ENCODE results near the gene CFAP54.
"Not testable (repeated sequence)": the region's sequence is repeated elsewhere in the genome, so short reads cannot be mapped to it uniquely, and the experiment has no call there.

The CFAP54 gene

GRCh38 chr12:96482086-96482485 is 7.3 kb upstream of the CFAP54 start:
- no peak for FAIRE-seq

DNA sequence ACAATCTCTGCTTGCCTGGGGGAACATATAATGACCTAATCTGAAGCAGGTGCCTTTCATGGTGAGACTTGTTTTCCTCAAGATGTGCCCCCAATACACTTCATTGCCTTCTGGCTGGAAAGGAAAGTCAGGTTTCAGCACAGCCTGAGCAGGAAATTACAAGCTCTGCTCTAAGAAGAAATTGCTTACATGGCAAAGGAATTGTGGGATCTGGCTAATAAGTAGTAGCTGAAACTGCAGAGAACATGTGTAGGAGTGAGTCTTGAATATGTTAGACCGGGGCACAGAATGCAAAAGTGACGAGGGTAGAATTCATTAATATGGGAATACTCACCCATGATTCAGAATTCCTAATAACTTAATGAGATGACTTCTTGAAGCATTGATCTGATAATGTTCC is 6.3 kb upstream of the CFAP54 start:
- FAIRE-seq = no peak

DNA sequence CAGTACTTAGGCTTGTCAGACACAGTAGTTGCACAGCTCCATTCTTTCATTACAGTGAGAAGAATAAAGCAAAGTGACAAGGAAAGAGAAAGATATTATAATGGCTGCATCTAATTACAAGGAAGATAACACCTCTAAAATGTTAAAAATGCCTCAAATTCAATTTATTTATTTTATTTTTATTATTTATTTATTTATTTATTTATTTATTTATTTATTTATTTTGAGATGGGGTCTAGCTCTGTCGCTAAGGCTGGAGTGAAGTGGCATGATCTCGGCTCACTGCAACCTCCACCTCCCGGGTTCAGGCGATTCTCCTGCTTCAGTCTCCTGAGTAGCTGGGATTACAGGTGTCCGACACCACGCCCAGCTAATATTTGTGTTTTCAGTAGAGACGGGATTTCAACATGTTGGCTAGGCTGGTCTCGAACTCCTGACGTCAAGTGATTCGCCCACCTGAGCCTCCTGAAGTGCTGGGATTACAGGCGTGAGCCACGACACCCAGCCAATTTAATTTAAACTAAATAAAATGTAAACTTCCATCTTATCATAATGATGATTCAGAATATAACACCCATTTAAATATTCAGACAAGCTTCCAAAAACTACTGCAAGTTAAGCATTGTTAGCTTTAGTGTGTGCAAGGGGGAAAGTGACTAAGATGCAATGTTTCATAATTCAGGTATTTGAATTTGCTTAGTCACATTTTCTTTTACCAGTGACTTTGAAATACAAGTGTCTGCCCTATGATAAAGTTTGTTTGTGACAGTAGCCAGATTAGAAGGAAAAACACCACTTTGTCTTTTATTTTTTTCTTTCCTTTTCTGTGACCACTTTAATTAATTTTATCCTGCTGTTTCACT is 2.4 kb upstream of the CFAP54 start:
- FAIRE-seq = no peak

GRCh38 chr12:96487634-96488033 is 1.7 kb upstream of the CFAP54 start:
- FAIRE-seq = no peak

GRCh38 chr12:96493106-96493505 is 3.7 kb downstream of the CFAP54 start:
- no peak for FAIRE-seq

- not testable (repeated sequence) for FAIRE-seq
Measured at GRCh38 chr12:96494154-96494553, 4.8 kb downstream of the CFAP54 start.

DNA sequence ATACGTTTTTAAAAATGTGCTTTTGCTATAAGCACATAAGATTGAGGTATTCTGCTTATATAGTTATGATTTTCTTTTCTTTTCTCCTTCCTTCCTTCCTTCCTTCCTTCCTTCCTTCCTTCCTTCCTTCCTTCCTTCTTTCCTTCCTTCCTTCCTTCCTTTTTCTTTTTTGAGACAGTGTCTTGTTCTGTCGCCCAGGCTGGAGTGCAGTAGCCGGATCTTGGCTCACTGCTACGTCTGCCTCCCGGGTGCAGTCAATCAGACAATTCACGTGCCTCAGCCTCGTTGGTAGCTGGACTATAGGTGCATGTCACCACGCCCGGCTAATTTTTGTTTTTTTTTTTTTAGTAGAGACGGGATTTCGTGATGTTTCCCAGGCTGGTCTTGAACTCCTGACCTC is 5.8 kb downstream of the CFAP54 start:
- FAIRE-seq = no peak

- no peak for FAIRE-seq
Measured at GRCh38 chr12:96495841-96496545, 6.6 kb downstream of the CFAP54 start.

GRCh38 chr12:96496944-96497343 is 7.6 kb downstream of the CFAP54 start:
- no peak for FAIRE-seq

GRCh38 chr12:96497855-96498254 is 8.5 kb downstream of the CFAP54 start:
- no peak for FAIRE-seq

DNA sequence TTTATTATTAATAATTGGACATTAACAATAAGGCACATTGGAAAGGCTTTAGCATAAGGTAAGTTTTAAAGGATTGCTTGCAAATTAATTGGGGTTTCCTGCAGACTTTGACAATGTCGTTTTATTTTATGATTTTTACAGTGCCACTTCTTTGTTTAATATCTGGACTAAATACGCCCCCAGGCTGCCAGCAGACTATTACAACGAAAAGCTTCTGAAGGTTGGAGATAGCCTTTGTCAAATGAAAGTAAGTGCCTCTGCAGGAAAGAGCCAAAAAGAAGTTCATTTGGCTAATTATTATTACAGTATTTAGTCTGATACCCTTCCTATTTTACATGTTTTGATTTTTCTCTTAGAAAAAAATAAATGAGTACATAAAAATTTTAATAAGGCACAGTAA is 11.3 kb downstream of the CFAP54 start:
- FAIRE-seq = no peak

GRCh38 chr12:96501133-96501761 is 11.9 kb downstream of the CFAP54 start:
- FAIRE-seq = no peak

- FAIRE-seq = no peak
Measured at GRCh38 chr12:96501908-96502307, 12.5 kb downstream of the CFAP54 start.

GRCh38 chr12:96502477-96502876 is 13.1 kb downstream of the CFAP54 start:
- no peak for FAIRE-seq

DNA sequence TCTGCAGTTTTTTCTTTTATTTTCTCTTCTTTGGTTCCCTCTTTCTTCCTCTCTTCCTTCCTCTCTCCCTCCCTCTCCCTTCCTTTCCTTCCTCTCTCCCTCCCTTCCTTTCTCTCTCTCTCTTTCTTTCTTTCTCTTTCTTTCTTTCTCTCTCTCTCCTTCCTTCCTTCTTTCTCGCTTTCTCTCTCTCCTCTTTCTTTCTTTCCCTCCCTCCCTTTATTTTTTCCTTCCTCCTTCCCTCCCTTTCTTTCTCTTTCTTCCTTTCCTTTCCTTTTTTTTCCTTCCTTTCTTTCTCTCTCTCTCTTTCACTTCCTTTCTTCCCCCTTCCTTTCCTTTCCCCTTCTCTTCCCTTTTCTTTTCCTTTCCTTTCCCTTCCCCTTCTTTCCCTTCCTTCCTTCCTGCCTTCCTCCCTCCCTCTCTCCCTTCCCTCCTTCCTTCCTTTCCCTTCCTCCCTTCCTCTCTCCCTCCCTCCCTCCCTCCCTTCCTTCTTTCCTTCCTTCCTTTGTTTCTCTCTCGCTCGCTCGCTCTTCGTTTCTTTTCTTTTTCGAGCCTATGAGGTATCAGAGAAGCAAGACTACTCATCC is 13.7 kb downstream of the CFAP54 start:
- no peak for FAIRE-seq

DNA sequence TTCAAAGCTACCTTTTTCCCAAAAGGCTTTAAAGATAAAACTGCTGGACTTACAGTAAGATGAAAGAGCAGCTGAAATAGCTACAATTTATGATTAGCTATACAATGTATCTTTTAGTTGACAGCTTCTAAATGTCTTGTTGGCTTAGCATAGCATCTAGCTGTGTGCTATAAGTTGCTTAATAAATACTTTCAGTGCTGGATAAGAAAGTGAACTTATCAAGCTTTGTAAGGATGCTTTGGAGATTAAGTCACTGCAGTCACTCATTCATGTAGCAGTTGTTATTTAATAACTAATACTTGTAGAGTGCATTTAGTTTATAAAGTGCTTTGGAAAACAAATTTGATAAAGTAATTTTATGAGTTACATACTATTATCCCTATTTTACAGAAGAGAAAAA is 14.6 kb downstream of the CFAP54 start:
- FAIRE-seq = no peak

DNA sequence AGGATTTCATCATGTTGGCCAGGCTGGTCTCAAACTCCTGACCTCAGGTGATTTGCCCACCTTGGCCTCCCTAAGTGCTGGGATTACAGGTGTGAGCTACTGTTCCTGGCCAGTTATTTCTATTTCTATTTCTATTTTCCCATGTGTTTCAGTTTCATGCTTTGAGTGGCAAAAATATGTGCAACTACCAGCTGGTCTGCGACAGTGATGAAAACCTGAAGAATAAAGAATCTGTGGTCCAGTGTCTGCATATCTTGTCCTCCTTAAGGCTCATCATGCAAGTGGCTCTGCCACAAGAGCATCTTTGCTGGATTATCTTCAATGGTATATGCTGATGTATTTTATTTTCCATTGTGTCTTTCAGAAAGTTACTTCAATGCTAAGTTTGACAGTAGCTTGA is 17.4 kb downstream of the CFAP54 start:
- no peak for FAIRE-seq

DNA sequence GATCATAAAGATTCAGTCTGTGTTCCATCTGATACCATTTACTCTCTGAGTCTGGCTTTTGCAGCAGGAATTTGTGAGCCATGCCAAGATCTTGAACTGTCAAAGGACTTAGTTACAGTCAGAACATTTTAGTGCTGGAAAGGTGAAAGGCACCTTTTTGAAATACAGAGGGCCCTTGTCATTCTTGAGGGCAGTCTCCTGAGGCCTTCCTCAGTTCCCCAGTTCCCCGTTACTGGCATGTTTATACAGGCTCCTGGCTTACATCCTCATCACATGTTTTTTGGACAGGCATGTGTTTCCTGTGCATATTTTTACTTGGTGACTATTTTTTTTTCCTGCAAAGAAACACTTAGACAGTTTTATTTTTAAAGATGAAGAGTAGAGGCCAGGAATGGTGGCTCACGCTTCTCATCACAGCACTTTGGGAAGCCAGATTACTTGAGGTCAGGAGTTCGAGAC is 21.0 kb downstream of the CFAP54 start:
- FAIRE-seq = no peak

GRCh38 chr12:96513166-96513565 is 23.8 kb downstream of the CFAP54 start:
- FAIRE-seq = no peak

- no peak for FAIRE-seq
Measured at GRCh38 chr12:96513681-96514080, 24.3 kb downstream of the CFAP54 start.

GRCh38 chr12:96514328-96514727 is 25.0 kb downstream of the CFAP54 start:
- no peak for FAIRE-seq

- FAIRE-seq = peak; percentile 98
Measured at GRCh38 chr12:96516472-96517430, 27.4 kb downstream of the CFAP54 start.
